Progenitor cell of endocrine pancreas (in vitro differentiated cells): Measurements from ENCODE around the gene RAG1. TPM values are rescaled to one million over a fixed set of nuclear protein-coding genes. Genes with fewer than 3 reads are reported as not detected.

Experiments used
- DNase-seq: peaks from one replicate; pipeline ENCODE4 v3.0.0; 2021; ENCODE audit warnings: low spot score; ENCODE audit not compliant: unreplicated experiment
- H3K27ac Mint-ChIP-seq: 2 replicates; pipeline ENCODE4 v1.8.0; 2021; ENCODE audit warnings: mild to moderate bottlenecking, moderate library complexity, mixed read lengths
- H3K27me3 Mint-ChIP-seq: 2 replicates; pipeline ENCODE4 v1.8.0; 2021; ENCODE audit warnings: mixed read lengths
- H3K36me3 Mint-ChIP-seq: 2 replicates; pipeline ENCODE4 v1.8.0; 2022; ENCODE audit warnings: mixed read lengths; ENCODE audit not compliant: insufficient read depth
- H3K4me1 Mint-ChIP-seq: 2 replicates; pipeline ENCODE4 v1.8.0; 2021; ENCODE audit warnings: low read depth, mixed read lengths
- H3K4me3 Mint-ChIP-seq: 2 replicates; pipeline ENCODE4 v1.8.0; 2021; ENCODE audit warnings: low read depth, mild to moderate bottlenecking, moderate library complexity, mixed read lengths
- H3K9me3 Mint-ChIP-seq: 2 replicates; pipeline ENCODE4 v1.8.0; 2021; ENCODE audit warnings: low read depth, mixed read lengths
- total RNA-seq: library from RNA; stranded (reverse); gene quantifications from 2 replicates; pipeline ENCODE4 v1.2.1, GENCODE V29; 2021
- TF ChIP-seq, protein P1 (sequence below): fragments of 200-600 bp; sonication (generic); IDR thresholded peaks from one replicate; pipeline ENCODE4 v1.5.0; 2021; ENCODE audit warnings: antibody characterized with exemption, mild to moderate bottlenecking; ENCODE audit not compliant: unreplicated experiment

Gene RAG1
- total RNA-seq, 1 donor from 2014 or later, result 0.65 TPM

DNA sequence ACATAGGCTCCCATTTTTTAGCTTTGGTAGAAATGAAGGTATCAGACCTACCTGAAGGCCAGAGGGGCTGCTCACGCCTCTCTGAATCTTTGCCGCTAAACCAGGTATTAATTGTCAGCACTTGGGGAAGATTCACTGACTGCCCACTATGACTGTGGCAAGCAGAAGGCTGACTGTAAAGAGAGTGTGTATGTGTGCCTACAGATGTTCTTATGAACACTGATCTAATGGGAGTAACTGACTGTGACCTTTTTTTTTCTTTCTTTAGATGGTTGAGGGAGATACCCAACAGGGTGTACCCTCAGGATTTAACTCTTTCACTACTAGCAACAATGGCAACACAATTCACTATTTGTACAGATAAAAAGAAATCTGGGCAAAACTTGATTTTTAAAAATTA lies 30.2 kb downstream of the RAG1 start, which contains the start of gene RAG2:
Gene RAG2, minus strand, starts transcription at position 186 of the 400 bp plus-strand sequence. CDS start 4,068 bp downstream, outside the sequence.
- TF ChIP-seq, protein P1, sequence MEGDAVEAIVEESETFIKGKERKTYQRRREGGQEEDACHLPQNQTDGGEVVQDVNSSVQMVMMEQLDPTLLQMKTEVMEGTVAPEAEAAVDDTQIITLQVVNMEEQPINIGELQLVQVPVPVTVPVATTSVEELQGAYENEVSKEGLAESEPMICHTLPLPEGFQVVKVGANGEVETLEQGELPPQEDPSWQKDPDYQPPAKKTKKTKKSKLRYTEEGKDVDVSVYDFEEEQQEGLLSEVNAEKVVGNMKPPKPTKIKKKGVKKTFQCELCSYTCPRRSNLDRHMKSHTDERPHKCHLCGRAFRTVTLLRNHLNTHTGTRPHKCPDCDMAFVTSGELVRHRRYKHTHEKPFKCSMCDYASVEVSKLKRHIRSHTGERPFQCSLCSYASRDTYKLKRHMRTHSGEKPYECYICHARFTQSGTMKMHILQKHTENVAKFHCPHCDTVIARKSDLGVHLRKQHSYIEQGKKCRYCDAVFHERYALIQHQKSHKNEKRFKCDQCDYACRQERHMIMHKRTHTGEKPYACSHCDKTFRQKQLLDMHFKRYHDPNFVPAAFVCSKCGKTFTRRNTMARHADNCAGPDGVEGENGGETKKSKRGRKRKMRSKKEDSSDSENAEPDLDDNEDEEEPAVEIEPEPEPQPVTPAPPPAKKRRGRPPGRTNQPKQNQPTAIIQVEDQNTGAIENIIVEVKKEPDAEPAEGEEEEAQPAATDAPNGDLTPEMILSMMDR, result no peak
- H3K4me3 Mint-ChIP-seq, result no peak within 1 kb of the TSS
- no peaks in the 10 kb centered on the region for H3K36me3 Mint-ChIP-seq

GRCh38 chr11:36600180-36600579 lies 32.4 kb downstream of the RAG1 start:
- Mint-ChIP-seq H3K9me3 (no peaks in the 10 kb centered on the region), H3K4me1 (no peaks in the 10 kb centered on the region), H3K27me3 (no peaks in the 10 kb centered on the region), H3K27ac (no peak overlapping the region), H3K4me3 (no peak overlapping the region), H3K36me3 (no peaks in the 10 kb centered on the region)
- TF ChIP-seq, protein P1, result no peak
- no peak for DNase-seq

More for the DNA sequence above, 30.2 kb downstream of the RAG1 start, which contains the start of gene RAG2:
- H3K27ac Mint-ChIP-seq, result no peak within 1 kb of the TSS
- DNase-seq, result no peak
- no peaks in the 10 kb centered on the region for H3K9me3 Mint-ChIP-seq
- peaks cover 5% of the 10 kb centered on the region for H3K4me1 Mint-ChIP-seq
- H3K27me3 Mint-ChIP-seq, result peaks cover 2% of the 10 kb centered on the region

DNA sequence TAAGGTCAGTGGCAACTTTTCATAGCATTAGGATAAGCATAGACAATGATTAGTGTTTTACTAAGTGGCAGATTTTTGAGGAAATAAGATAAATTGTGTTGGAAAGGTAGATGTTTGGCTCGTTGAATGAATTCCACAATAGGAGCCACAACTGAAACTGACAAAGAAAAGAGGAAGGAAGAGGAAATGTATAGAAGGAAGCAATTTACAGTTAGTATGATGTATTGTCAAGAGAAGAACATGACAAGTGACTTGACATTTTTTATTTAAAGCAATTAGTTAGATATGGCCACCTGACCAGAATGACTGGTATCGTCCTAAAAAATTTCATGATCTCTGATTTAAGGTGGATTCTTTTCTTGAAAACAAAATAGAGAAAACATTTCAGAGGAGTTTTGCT lies 33.3 kb downstream of the RAG1 start:
- no peaks in the 10 kb centered on the region for H3K9me3 Mint-ChIP-seq
- TF ChIP-seq, protein P1, result no peak
- H3K4me1 Mint-ChIP-seq, result no peaks in the 10 kb centered on the region
- no peaks in the 10 kb centered on the region for H3K27me3 Mint-ChIP-seq
- no peak overlapping the region for H3K4me3 Mint-ChIP-seq
- no peak for DNase-seq
- no peak overlapping the region for H3K27ac Mint-ChIP-seq
- no peaks in the 10 kb centered on the region for H3K36me3 Mint-ChIP-seq

DNA sequence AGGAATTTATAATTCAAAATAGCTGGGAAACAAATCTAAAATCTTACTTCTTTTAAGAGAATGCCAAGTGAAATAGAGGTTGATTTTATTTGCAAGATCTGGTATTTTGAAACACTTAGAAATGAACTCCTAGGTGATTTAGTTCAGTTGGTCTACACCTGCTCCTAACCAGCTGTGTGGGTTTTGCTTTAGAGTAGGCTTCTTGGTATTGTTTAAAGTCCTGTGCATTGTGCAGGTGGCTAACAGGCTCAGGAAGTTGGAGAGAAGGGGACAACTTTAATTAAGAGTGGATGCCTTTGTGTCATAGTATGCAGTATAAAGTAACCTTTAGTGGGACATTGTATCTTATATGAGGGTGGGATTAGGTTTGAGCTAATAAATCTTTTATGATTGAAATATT lies 34.3 kb downstream of the RAG1 start:
- no peak for DNase-seq
- no peaks in the 10 kb centered on the region for H3K4me1 Mint-ChIP-seq
- H3K27me3 Mint-ChIP-seq, result no peaks in the 10 kb centered on the region
- no peaks in the 10 kb centered on the region for H3K36me3 Mint-ChIP-seq
- no peak overlapping the region for H3K27ac Mint-ChIP-seq
- H3K9me3 Mint-ChIP-seq, result no peaks in the 10 kb centered on the region
- TF ChIP-seq, protein P1, result no peak
- H3K4me3 Mint-ChIP-seq, result no peak overlapping the region

GRCh38 chr11:36605221-36606216 lies 37.7 kb downstream of the RAG1 start:
- DNase-seq, result no peak
- TF ChIP-seq, protein P1, result no peak
- no peaks in the 10 kb centered on the region for H3K9me3 Mint-ChIP-seq
- H3K27ac Mint-ChIP-seq, result no peak overlapping the region
- H3K36me3 Mint-ChIP-seq, result no peaks in the 10 kb centered on the region
- no peaks in the 10 kb centered on the region for H3K27me3 Mint-ChIP-seq
- peaks cover 11% of the 10 kb centered on the region for H3K4me1 Mint-ChIP-seq
- H3K4me3 Mint-ChIP-seq, result no peak overlapping the region
